ENCODE data around the gene VPS8.
"Not testable (repeated sequence)": the region's sequence is repeated elsewhere in the genome, so short reads cannot be mapped to it uniquely, and the experiment has no call there.

Gene VPS8

GRCh38 chr3:184845819-184846218, 33.9 kb downstream of the VPS8 start:
- no peak overlapping the region for H3K4me3 ChIP-seq
- no peak overlapping the region for H3K27ac ChIP-seq

DNA sequence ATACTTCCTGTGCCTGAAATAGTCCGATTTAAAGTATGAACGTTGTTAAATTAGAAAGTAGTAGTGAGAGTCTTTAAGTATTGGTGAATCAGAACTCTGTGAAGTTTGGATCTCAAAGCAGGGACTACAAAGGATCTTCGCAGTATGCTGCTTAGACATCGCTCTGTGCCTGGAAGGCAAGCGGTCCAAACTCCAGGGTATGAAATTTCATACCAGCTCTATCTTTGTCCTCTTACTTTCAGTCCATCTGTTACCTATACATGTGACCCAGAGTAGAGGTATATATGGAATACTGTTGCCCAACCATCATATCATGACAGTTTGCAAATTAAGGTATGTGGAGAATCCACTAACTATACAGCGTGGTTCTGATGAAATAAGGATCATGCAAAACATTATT, 34.5 kb downstream of the VPS8 start:
- H3K27ac ChIP-seq: no peak overlapping the region
- no peak overlapping the region for H3K4me3 ChIP-seq

DNA sequence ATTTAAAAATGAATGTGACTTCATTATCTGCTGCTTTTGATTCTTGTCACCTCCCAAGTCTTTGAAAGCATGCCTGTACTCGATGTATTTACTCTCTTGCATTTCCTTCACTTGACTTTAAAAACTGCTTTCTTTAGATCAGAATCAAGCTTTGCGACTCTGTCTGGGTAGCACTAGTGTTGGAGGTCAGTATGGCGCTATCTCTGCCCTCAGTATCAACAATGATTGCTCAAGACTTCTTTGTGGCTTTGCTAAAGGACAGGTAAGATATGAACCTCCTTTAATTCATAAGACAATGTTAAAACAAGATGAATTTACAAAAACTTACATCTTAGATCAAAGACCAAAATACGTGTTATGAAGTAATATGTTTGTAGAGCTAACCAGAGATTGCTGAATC, 37.0 kb downstream of the VPS8 start:
- Histone ChIP-seq H3K4me3 (no peak overlapping the region), H3K27ac (no peak overlapping the region)

- H3K27ac ChIP-seq: no peak overlapping the region
- H3K4me3 ChIP-seq: no peak overlapping the region
Measured at GRCh38 chr3:184850201-184850600, 38.2 kb downstream of the VPS8 start.

DNA sequence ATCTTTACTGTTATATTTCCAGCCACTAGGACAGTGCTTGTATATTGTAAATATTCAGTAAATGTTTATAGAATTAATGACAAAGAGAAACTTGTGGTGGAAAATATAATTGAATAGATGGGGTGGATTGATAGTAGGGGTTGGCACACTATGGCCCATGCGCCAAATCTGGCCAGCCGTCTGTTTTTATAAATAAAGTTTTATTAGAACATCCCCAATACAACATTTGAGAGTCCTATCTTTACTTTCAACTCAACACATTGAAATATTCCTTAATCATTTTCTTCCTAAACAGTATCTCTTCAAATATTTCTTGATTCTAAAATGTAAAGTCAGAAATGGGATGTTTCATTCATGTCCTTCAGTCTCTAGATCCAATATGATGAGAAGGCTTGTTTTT, 45.1 kb downstream of the VPS8 start:
- Histone ChIP-seq H3K4me3 (no peak overlapping the region), H3K27ac (no peak overlapping the region)

GRCh38 chr3:184864000-184864399, 52.0 kb downstream of the VPS8 start:
- Histone ChIP-seq H3K27ac (no peak overlapping the region), H3K4me3 (no peak overlapping the region)

GRCh38 chr3:184868477-184868876, 56.5 kb downstream of the VPS8 start:
- Histone ChIP-seq H3K27ac (no peak overlapping the region), H3K4me3 (no peak overlapping the region)

- H3K27ac ChIP-seq: no peak overlapping the region
Measured at GRCh38 chr3:184872200-184872599, 60.2 kb downstream of the VPS8 start.

DNA sequence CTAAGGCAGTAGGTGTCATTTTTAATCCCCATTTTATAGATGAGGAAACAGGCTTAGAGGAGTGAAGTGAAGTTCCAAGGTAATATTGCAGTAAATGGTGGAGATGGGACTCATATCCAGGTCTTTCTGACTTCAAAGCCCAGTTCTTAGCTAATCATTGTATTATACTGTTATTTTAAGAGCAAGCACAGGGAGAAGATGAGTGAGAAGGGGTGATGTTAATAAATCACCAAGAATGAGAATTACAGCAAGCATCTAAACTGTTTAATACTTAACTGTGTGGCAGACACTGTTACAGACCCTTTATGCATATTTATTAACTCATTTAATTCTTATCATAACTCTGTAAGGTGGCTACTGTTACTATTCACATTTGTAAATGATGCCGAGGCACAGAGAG, 61.2 kb downstream of the VPS8 start:
- Histone ChIP-seq H3K27ac (no peak overlapping the region), H3K4me3 (no peak overlapping the region)

More at GRCh38 chr3:184872200-184872599, 60.2 kb downstream of the VPS8 start:
- no peak overlapping the region for H3K4me3 ChIP-seq

- Histone ChIP-seq H3K27ac (no peak overlapping the region), H3K4me3 (no peak overlapping the region)
Measured at GRCh38 chr3:184874709-184875644, 63.0 kb downstream of the VPS8 start.

DNA sequence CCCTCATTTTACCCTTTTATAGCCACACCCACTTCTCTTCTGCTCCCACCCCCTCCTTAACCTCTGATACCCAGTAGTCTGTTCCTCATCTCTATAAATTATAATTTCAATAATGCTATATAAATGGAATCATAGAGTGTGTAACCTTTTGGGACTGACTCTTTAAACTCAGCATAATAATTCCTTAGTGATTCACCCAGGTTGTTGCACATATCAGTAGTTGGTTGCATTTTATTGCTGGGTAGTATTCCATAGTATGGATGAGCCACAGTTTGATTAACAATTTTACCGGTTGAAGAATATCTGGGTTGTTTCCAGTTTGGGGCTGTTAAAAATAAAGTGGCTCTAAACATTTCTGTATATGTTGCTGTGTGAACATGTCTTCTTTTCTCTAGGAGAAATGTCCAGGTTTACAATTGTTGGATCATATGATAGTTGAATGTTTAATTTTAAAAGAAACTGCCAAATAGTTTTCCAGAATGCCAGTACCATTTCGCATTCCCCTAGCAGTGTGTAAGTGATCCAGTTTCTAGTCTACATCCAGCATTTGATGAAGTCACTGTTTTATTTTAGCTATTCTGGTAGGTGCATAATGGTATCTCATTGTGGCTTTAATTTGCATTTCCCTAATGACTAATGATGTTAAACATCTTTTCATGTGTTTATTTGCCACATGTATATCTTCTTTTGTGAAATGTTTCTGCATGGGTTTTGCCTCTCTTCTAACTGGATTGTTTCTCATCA, 68.5 kb downstream of the VPS8 start:
- H3K27ac ChIP-seq: no peak overlapping the region
- H3K4me3 ChIP-seq: no peak overlapping the region

GRCh38 chr3:184884359-184885017, 72.5 kb downstream of the VPS8 start:
- Histone ChIP-seq H3K27ac (no peak overlapping the region), H3K4me3 (no peak overlapping the region)

DNA sequence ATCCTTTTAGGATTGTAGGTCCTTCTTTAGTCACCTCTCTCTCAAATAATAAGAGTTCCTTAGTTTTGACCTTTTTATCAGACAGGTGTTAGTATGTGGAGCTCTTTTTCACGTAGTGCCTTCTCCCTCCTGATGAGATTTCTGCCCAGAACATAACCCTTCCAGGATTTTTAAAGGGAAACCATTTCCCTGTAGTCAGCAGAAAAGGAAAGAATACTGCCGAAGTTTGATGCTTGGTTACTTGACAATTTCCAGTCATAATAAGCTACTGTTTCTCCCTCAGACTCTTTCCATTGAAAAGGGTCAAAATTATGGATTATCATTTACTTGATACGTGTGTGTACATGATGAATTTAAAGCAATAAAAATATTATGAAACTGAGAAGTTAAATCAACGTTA, 73.1 kb downstream of the VPS8 start:
- no peak overlapping the region for H3K4me3 ChIP-seq
- H3K27ac ChIP-seq: no peak overlapping the region

GRCh38 chr3:184887574-184887973, 75.6 kb downstream of the VPS8 start:
- H3K4me3 ChIP-seq: no peak overlapping the region
- H3K27ac ChIP-seq: no peak overlapping the region

- H3K27ac ChIP-seq: no peak overlapping the region
- H3K4me3 ChIP-seq: no peak overlapping the region
Measured at GRCh38 chr3:184889312-184889904, 77.4 kb downstream of the VPS8 start.

DNA sequence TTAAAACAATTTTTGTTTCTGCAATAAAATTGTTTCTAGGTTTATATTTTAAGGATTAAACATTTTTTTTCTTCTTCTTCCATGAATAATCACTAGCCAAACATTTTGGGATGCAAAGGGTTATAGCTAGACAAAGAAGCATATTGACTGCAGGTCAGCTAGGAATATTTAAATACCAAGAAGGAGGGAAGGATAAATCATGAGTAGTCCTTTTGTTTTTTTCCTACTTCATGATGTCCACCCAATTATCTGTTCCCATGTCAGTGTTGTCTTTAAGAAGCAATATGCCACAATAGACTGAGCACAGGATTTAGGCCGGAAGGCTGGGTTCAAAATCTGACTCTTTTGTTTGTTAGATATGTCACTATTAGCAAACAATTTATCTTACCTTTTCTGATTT, 82.1 kb downstream of the VPS8 start:
- Histone ChIP-seq H3K4me3 (no peak overlapping the region), H3K27ac (no peak overlapping the region)

DNA sequence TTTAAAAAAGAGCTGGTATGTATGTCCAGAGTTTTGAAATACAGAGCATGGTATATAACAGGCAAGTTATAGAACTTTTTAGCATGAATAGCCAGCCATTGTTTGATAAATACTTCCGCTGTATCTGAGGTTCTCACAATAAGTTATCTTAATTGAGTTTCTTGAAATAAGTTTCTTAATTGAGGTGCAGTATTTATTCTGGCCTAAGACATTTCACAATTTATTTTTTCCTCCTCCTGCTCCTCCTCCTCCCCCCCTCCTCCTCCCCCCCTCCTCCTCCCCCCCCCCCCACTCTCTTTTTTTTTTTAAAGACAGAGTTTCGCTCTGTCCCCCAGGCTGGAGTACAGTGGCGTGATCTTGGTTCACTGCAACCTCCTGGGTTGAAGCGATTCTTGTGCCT, 83.4 kb downstream of the VPS8 start:
- H3K4me3 ChIP-seq: no peak overlapping the region
- H3K27ac ChIP-seq: no peak overlapping the region

DNA sequence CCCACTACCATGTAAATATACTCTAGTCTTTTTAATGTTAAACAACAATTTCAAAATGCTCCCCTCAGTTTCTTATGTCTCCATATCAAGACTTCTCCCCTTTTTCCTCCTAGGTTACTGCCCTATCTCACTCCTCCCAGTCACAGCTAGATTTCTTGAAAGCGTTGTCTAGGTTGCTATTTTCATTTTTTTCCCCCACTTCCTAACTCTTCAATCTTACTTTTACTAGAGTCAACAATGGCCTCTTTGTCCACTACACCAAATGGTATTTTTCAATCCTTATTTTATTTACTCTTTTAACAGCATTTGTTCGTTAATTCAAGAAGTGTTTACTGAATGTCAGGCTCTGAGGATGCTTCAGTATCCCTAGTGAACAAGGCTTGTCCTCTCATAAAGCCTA, 84.4 kb downstream of the VPS8 start:
- no peak overlapping the region for H3K27ac ChIP-seq
- H3K4me3 ChIP-seq: no peak overlapping the region

DNA sequence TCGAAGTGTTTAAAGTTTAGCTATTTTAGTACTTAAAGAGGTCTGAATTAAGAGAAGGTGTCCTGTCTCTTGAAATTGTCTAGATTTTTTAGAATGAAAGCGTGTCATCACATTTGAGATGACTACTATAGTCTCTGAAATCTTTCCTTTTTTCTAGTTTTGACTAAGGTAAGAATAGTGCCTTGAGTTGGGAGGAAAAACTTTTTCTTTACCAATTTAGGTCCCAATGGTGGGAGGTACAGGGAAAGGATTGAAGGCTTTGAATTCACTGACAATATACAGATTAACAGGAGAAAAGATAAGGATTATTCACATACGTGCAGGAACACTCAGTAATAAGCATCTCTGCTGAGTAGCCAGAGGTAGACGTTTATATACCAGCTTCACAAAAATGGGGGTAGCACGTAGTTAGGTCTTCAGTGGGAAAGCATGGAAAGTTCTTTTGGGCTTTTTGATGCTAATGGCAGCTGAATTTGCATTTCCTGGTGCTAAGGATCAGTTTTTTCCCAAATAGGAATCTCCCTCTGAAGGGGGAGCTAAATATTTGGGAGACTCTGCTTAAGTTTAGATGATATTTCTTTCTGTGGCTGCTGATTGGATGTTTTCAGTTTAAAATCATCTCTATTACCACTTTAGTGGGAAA, 88.1 kb downstream of the VPS8 start:
- no peak overlapping the region for H3K27ac ChIP-seq

GRCh38 chr3:184907031-184907430, 95.1 kb downstream of the VPS8 start:
- not testable (repeated sequence) for H3K4me3 ChIP-seq, H3K27ac ChIP-seq

More for the DNA sequence above, 88.1 kb downstream of the VPS8 start:
- no peak overlapping the region for H3K4me3 ChIP-seq

Measured in skin epidermis (tissue), 12 donors.